GM18909 (cell line): ENCODE data around the gene PRDM9.
"Not testable (repeated sequence)": the region's sequence is repeated elsewhere in the genome, so short reads cannot be mapped to it uniquely, and the experiment has no call there.

Source experiments
- ATAC-seq: cut with Tn5 transposase; IDR thresholded peaks from one replicate; pipeline ENCODE4 v1.9.1; 2021; ENCODE audit warnings: mild to moderate bottlenecking; ENCODE audit not compliant: unreplicated experiment, poor library complexity

PRDM9 gene

GRCh38 chr5:23526616-23527015, 19.2 kb downstream of the PRDM9 start:
- not testable (repeated sequence) for ATAC-seq

- not testable (repeated sequence) for ATAC-seq
Observed at GRCh38 chr5:23527216-23527920, 20.0 kb downstream of the PRDM9 start.

GRCh38 chr5:23528677-23529076, 21.3 kb downstream of the PRDM9 start:
- ATAC-seq = no peak

GRCh38 chr5:23530571-23530970, 23.2 kb downstream of the PRDM9 start:
- ATAC-seq = no peak

GRCh38 chr5:23571059-23571458, 63.6 kb downstream of the PRDM9 start:
- ATAC-seq = no peak
